HG03457 (cell line): Measurements from ENCODE around the gene PCSK2.

Experiments
- ATAC-seq: cut with Tn5 transposase; IDR thresholded peaks from one replicate; pipeline ENCODE4 v1.9.1; 2021; ENCODE audit warnings: moderate number of reproducible peaks; ENCODE audit not compliant: unreplicated experiment

Gene PCSK2

GRCh38 chr20:17503301-17504065 lies 276.6 kb downstream of the PCSK2 start:
- ATAC-seq, result no peak

GRCh38 chr20:17504066-17504897 lies 277.4 kb downstream of the PCSK2 start:
- no peak for ATAC-seq

GRCh38 chr20:17504898-17505635 lies 278.2 kb downstream of the PCSK2 start:
- peak; percentile 60 for ATAC-seq

GRCh38 chr20:17505636-17506517 lies 279.0 kb downstream of the PCSK2 start:
- ATAC-seq, result no peak

GRCh38 chr20:17507032-17507431 lies 280.2 kb downstream of the PCSK2 start:
- ATAC-seq, result no peak

GRCh38 chr20:17507531-17507930 lies 280.7 kb downstream of the PCSK2 start:
- ATAC-seq, result no peak

- no peak for ATAC-seq
These were observed 281.9 kb downstream of the PCSK2 start for GRCh38 chr20:17508756-17509155.

- ATAC-seq, result no peak
These were observed 283.7 kb downstream of the PCSK2 start for GRCh38 chr20:17510548-17510947.

GRCh38 chr20:17511401-17511800 lies 284.6 kb downstream of the PCSK2 start:
- no peak for ATAC-seq

GRCh38 chr20:17513939-17514338 lies 287.1 kb downstream of the PCSK2 start:
- ATAC-seq, result no peak

- ATAC-seq, result no peak
These were observed 288.2 kb downstream of the PCSK2 start for GRCh38 chr20:17515053-17515452.

GRCh38 chr20:17518339-17519052 lies 291.7 kb downstream of the PCSK2 start:
- ATAC-seq, result no peak

GRCh38 chr20:17519606-17520285 lies 292.9 kb downstream of the PCSK2 start:
- ATAC-seq, result no peak

- no peak for ATAC-seq
These were observed 293.7 kb downstream of the PCSK2 start for GRCh38 chr20:17520583-17520982.

- ATAC-seq, result no peak
These were observed 295.7 kb downstream of the PCSK2 start for GRCh38 chr20:17522528-17522927.

GRCh38 chr20:17523326-17523725 lies 296.5 kb downstream of the PCSK2 start:
- ATAC-seq, result no peak

GRCh38 chr20:17524560-17524959 lies 297.7 kb downstream of the PCSK2 start:
- ATAC-seq, result no peak

- no peak for ATAC-seq
These were observed 298.3 kb downstream of the PCSK2 start for GRCh38 chr20:17525132-17525531.

- ATAC-seq, result no peak
These were observed 298.8 kb downstream of the PCSK2 start for GRCh38 chr20:17525650-17526049.
